Gastroesophageal sphincter (tissue), 3 donors: ENCODE results near the gene MYRIP.

Source experiments
- POLR2A ChIP-seq, 2 donors: fragments of 450-650 bp; IDR thresholded peaks; one replicate each; pipeline ENCODE4 v1.6.1; 2017; ENCODE audit warnings: antibody characterized with exemption in 2 of 2, mild to moderate bottlenecking in 2 of 2, moderate library complexity in 1 of 2
- TF ChIP-seq, protein P1 (sequence below), 4 experiments: fragments of 200-600 bp in 2 of 4; fragments of 450-650 bp in 2 of 4; sonication (generic) in 1 of 4; IDR thresholded peaks; one replicate each; pipeline ENCODE4 v1.5.1; 2017 to 2019; ENCODE audit warnings: antibody characterized with exemption in 4 of 4, mild to moderate bottlenecking in 2 of 4, moderate library complexity in 2 of 4

- TF ChIP-seq, protein P1, sequence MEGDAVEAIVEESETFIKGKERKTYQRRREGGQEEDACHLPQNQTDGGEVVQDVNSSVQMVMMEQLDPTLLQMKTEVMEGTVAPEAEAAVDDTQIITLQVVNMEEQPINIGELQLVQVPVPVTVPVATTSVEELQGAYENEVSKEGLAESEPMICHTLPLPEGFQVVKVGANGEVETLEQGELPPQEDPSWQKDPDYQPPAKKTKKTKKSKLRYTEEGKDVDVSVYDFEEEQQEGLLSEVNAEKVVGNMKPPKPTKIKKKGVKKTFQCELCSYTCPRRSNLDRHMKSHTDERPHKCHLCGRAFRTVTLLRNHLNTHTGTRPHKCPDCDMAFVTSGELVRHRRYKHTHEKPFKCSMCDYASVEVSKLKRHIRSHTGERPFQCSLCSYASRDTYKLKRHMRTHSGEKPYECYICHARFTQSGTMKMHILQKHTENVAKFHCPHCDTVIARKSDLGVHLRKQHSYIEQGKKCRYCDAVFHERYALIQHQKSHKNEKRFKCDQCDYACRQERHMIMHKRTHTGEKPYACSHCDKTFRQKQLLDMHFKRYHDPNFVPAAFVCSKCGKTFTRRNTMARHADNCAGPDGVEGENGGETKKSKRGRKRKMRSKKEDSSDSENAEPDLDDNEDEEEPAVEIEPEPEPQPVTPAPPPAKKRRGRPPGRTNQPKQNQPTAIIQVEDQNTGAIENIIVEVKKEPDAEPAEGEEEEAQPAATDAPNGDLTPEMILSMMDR (IDR thresholded peaks at IDR 0.05): no peak
- TF ChIP-seq POLR2A (IDR thresholded peaks at IDR 0.05): no peak
Observed at GRCh38 chr3:40215015-40215414, 405.6 kb downstream of the MYRIP start.
